Smooth muscle cell of trachea (primary cell): ENCODE data around the gene TAF11. TPM values are rescaled to one million over a fixed set of nuclear protein-coding genes. Genes with fewer than 3 reads are reported as not detected.

Experiments used
- total RNA-seq: library from RNA; depleted of rRNA; stranded (reverse); fragments of >200 nt; gene quantifications from 2 replicates; pipeline ENCODE4 v1.2.1, GENCODE V29; 2014

TAF11 gene
- 12.2 and 21.5 TPM in 2 replicates for total RNA-seq

DNA sequence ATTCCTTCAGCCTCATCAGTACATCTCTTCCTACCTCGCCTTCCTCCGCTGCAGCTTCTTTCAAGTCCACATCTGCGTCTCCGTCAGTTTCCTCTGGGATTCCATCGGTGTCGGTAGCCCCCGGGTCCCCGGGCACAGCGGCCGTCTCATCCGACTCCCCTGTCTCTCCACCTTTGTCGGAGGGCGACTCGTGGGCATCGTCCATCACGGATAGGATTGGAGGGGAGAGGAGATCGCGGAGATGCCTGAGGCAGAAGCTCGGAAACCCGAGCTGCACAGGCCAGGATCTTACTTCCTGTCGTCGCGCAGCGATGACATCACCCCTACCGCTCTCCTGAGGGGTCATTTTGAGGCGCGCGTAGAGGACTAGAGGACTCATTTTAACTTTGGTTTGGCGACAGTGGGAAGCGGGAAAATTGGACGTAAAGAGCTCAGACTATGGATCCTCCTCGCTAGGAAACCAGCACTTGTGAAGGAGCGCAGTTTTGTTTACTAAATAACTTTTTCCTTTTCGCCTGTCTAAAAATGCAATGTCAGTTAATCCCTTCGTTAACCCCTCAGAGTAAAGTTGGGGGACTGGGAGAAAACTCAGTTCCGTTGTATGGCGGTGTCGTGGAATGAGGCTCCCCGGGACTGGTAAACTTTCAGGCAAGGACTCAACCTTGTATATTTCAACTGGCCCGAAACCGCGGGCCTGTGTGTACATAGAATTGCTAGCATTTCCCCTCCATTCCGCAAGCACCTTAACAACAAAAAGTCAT is at the start of gene TAF11:
TAF11 (minus strand) TSS at position 290 of the 761 bp plus-strand sequence; CDS start at position 205, 85 bp downstream.

GRCh38 chr6:34888874-34889555 is 1.2 kb upstream of the TAF11 start, which contains the start of gene ANKS1A:
Gene ANKS1A, plus strand, starts transcription at chr6:34889255. Its CDS starts 148 bp downstream, at chr6:34889403.

Other genes with a start within 250 kb of the TAF11 start
- 46.3 and 48.7 TPM in 2 replicates for gene ILRUN, start 191.3 kb downstream of the TAF11 start, total RNA-seq
- 47.3 and 57.6 TPM in 2 replicates for gene SNRPC, start 130.5 kb downstream of the TAF11 start, total RNA-seq
- 3.2 and 4.5 TPM in 2 replicates for gene BLTP3A, start 96.0 kb downstream of the TAF11 start, total RNA-seq
- 10.5 and 12.1 TPM in 2 replicates for gene ANKS1A, start 1.2 kb upstream of the TAF11 start, total RNA-seq